DMS114 treated with DMSO at 0.1 percent for 48 hours (cell line): Measurements from ENCODE around the gene IL22RA2.
A peak's percentile ranks its signal among the peaks of the same experiment; 100 is the strongest.
"Not testable (repeated sequence)": the region's sequence is repeated elsewhere in the genome, so short reads cannot be mapped to it uniquely, and the experiment has no call there.

Source experiments
- DNase-seq: peaks from one replicate; lab custom pipeline; 2025; ENCODE audit not compliant: unreplicated experiment; lab: John Stamatoyannopoulos, UW

IL22RA2 gene, protein sequence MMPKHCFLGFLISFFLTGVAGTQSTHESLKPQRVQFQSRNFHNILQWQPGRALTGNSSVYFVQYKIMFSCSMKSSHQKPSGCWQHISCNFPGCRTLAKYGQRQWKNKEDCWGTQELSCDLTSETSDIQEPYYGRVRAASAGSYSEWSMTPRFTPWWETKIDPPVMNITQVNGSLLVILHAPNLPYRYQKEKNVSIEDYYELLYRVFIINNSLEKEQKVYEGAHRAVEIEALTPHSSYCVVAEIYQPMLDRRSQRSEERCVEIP

DNA sequence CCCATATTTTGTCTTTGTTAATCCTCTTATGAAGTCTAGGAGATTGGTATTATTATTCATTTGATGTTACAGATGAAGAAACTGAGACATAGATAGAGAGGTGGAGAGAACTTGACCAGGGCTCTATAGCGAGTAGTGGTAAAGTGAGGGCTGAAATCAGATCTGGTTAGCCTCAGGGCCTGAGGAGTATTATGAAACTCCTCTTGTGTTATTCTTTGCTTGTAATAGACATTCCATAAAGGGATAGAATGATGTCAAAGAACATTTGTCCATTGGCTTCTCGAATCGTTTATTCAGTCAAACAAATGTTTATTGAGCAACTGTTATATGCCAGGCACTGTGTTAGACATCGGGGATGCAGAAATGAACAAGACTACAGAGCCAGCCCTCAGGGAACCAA, at the start of gene IL22RA2:
TSS of gene IL22RA2 (minus strand) at position 144 of the 400 bp plus-strand sequence. CDS start 11,895 bp downstream, outside the sequence.
- DNase-seq = no peak

DNA sequence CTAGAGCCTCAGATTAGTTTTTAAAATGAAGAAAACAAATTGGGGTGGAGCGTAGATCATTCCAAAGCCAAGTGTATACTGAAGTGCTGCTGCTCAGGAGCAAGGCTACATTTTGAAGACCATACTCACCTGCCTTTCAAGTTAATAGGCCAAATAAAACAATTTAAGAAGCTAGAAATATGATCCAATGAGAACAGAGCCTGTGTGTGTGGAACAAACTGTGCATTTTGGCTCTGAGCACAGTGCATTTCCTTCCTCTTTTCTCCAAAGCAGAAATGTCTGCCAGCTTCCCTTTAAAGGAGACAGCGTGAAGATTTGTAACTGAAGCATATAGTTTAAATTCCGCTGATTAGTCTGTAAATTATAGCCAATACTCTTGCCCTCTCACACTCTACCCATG, 48.9 kb upstream of the IL22RA2 start:
- no peak for DNase-seq

DNA sequence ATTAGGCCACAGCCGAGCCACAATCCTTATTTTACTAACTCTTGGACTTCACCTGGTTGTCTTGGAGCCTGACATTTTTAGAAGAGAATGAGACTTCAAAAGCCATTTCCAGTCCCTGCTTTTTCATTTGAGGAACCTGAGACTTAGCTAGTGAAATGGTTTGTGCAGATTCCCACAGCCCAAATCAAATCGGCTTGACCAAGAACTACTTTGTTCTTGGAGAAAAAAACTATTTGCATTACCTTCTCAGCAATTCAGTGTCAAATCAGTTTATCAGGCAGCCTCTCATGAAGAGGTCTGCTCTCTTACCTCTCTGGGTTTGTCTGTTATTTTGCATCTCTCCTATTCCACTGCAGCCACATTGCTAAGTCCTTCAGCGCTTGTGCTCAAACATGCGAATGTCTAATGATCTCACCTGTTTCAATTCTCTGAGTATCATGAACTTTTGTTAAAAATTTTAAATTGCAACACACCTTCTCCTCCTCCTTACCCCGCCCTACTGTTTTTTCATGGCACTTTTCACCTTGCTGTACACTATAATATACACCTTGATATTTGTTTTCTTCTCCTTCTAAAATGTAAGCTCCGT, 46.3 kb upstream of the IL22RA2 start:
- no peak for DNase-seq

- DNase-seq = peak; percentile 63
These were observed 45.6 kb upstream of the IL22RA2 start, which contains the start of gene IFNGR1 for GRCh38 chr6:137218917-137219663. TSS of gene IFNGR1 (minus strand) at chr6:137219385. CDS start at chr6:137219327, 58 bp downstream.

DNA sequence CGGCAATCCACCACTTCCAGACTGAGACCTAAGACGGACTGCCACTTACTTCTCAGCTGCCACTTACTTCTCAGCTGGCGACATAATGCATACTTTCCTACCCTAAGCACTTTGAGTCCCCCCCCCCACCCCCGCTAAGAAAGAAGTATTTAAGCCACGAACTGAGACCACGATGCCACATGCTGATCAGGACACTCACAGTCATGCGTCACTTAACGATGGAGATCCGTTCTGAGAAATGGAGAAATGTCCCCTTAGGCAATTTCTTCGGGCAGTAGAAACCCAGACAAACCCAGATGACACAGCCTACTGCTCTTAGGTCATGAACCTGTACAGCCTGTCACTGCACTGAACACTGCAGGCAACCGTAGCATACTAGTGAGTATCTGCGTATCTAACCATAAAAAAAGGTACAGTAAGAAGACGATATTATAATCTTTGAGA, 45.1 kb upstream of the IL22RA2 start:
- DNase-seq = no peak

DNA sequence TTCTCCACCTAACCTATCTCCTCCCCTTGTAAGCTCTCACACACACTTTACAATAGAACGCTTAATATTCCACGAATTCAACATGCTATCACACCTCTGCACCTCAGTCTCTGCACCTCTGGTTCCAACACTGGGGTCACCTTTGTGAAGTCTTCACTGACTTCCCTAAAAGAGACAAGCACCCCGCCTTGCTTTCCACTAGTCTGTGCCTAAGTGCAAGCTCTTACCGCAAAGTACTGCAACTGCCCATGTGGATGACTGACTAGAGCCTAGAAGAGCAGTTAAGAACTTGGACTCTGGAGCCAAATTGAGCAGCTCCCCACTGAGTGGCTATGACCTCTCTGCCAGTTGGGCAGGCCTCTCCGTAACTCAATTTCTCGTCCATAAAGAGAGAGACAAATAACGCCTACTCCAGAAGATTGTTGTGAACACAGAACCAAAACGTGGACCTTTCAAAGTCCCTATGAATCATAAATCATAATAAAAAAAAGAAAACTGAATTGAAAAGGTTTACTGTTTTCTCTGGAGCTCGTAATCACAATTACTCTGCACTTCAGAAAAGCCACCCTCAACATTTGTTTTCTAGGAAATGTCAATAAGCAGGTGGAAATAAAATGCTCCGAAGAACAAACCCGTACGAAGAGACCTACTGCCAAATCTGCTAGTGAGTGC, 44.5 kb upstream of the IL22RA2 start:
- no peak for DNase-seq

GRCh38 chr6:137216875-137217553, 43.6 kb upstream of the IL22RA2 start:
- DNase-seq = no peak

DNA sequence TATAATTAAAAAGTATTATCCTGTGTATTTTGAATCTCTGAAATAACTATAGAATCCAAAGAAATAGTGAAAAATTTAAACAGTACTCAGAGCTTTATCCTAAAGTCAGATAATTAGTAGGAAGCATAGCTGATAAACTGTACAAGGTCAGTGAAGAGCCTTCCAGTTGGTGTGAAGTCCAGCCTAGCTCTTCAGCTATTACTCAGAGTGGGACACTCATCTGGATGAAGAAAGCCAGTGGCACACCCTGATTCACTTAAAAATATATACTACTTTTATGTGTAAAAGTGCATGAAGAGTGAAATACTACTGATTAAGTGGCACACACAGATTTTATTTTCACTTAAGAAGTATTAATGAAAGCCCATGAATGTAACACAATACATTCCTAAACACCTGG, 42.7 kb upstream of the IL22RA2 start:
- DNase-seq = no peak

DNA sequence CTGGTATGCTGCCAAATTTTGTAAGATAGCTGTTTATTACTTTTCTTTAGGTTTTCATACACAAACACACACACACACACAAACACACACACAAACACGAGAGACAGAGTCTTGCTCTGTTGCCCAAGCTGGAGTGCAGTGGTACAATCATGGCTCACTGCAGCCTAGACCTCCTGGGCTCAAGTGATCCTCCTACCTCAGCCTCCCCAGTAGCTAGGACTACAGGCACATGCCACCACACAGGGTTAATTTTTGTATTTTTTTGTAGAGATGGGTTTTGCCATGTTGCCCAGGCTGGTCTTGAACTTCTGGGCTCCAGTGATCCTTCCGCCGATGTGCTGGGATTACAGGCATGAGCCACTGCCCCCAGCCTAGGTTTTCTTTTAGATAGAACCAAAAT, 42.2 kb upstream of the IL22RA2 start:
- not testable (repeated sequence) for DNase-seq

DNA sequence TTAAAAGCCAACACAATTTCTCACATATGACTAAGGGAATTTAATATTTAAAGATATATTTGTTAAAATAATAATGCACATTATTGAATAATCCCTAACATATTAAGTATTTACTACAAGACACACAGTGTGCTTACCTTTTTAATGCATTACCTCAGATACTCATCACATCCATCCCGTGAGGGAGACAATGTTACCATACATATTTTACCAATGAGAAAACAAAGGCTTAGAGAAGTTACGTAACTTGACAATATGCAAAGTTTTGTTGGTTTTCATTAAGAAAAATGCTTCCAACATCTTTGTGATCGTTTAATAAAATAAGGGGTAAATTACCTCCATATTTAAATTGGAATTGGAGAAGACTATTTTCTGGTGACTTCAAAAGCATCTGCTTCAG, 41.5 kb upstream of the IL22RA2 start:
- DNase-seq = no peak

- no peak for DNase-seq
These were observed 40.4 kb upstream of the IL22RA2 start for GRCh38 chr6:137213813-137214212.

DNA sequence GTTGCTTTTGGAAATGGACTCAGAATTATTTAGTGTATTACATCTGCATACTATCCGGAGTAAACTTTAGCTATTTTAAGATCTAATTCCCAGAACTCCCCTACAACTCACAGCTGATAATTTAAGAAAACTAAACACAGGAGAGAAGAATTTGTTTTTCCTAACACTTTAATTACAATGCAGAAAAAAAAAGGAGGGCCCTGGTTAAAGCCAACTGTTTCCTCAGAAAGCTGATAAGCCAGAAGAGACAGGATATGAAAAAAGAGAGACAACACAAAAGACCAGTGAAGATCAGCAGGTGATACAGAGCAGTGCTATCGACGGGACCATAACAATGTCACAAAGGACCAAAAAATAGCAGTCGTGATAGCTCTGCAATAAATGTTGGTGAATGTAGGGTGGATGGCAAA, 39.9 kb upstream of the IL22RA2 start:
- no peak for DNase-seq

DNA sequence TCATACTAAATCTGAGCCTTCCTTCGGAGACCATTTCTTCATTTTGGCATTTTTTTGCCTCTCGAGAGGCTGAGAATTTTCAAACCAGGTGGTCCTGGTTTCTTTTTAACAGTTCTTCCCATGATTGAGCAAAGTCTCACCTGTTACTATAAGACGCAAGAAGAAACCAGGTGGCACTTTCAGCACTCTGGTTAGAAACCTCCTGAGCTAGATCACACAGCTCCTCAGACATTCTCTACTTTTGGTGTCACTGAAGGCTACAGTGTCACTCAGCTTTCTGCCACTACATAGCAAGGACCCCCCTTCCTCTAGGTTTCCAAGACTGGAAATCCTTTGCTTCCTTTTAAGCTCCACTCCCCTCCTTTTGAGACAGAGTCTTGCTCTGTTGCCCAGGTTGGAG, 38.5 kb upstream of the IL22RA2 start:
- no peak for DNase-seq

DNA sequence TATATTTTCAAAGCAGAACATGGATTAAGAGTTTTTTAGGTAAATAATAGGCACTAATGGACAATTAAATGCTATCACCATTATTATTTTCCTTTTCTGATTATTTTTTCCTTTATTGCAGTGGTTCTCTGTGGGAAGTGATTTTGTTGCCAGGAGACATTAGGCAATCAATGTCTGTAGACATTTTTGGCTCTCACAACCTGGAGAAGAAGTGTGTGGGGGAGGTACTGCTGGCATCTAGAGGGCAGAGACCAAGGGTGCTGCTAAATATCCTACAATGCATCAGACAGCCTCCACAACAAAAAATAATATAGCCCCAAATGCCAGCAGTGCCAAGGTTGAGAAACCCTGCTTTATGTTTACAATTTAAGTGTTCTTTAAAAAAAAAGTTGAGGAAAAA, 37.5 kb upstream of the IL22RA2 start:
- no peak for DNase-seq

GRCh38 chr6:137208279-137208678, 34.8 kb upstream of the IL22RA2 start:
- DNase-seq = no peak

GRCh38 chr6:137207457-137207856, 34.0 kb upstream of the IL22RA2 start:
- not testable (repeated sequence) for DNase-seq

GRCh38 chr6:137206577-137206976, 33.1 kb upstream of the IL22RA2 start:
- DNase-seq = no peak

DNA sequence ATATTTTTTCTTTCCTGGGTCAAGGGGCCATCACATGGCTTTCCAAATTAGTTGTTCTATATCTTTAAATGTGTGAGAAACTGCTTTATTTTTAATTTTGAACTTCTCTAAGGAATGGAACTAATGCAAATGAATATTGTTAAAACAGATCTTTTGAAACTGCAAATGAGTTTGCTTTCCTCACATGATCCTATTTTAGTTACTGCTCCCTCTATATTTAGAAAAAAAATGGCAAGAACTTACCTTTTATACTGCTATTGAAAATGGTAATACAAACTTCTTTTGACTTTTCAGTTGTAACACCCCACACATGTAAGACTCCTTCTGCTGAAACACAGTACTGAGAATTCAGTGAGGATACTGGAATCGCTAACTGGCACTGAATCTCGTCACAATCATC, 29.8 kb upstream of the IL22RA2 start:
- no peak for DNase-seq

- DNase-seq = peak; percentile 9
These were observed 28.6 kb upstream of the IL22RA2 start for GRCh38 chr6:137202078-137202477.

DNA sequence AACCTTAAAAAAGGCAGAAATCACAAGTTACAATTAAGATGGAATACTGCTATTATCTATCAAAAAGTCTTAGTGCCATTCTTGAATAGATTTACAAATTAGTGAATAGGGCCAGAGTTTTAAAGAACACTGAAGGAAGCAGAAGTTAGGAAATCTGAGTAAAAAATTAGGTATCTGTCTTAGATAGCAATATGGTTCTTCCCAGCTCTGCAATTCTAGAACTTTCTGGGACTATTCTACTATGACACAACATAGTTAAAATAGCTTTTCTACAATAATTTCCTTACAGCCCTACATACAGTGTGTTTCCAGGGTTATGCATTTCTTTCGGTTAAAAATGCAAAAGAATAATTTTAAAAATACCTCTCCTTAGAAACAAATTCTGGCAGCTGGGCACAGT, 27.6 kb upstream of the IL22RA2 start:
- DNase-seq = no peak

GRCh38 chr6:137200288-137200687, 26.8 kb upstream of the IL22RA2 start:
- DNase-seq = no peak
